Fibroblast of peridontal ligament (primary cell): ENCODE data around the gene IYD.

Source experiments
- DNase-seq: peaks from one replicate; pipeline ENCODE4 v3.0.0-alpha.2; 2010; ENCODE audit errors: extremely low read depth

IYD gene

DNA sequence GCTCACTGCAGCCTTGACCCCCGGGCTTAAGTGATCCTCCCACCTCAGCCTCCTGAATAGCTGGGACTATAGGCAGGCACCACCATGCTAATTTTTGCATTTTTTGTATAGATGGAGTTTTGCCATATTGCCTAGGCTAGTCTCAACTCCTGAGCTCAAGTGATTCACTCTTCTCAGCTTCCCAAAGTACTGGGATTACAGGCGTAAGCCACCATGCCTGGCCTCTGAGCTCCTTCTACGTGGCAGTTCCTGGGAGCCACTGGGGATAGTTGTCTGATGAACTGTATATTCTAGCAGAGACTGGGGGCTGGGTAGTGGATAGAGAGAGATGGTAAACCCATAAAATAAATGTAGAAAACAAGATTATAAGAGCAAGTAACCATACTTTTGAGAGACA, 26.1 kb downstream of the IYD start:
- no peak for DNase-seq

DNA sequence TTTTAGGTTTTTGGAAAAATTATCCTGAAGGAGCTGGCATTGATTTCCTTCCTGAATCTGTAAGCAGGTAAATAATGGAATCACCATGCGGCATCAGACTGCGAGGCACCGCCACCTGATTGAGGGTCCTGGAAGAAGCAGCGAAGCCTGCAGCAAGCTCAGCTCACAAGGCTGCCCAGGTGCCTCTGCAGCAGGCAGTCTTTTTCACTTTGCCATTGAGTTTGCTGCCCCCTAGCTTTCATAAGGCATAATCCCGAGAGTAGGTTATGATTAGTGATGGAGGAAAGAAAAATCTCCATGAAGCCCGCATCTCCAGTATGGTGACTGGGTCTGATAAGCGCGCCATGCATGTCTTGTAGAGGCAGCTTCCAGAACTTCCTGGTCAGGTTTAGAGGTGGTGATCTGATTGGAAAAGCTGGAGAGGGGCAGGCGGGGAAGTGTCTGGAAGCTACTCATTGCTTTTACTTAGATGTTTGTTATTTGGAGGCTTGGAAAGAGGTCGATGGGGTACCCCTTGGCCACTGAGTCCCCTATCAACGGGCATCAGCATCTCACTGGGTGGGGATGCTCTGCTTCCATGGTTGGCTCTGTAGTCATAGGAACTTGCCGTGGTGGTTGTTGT, 26.7 kb downstream of the IYD start:
- peak; percentile 43 for DNase-seq

- DNase-seq, result peak; percentile 52
Observed at GRCh38 chr6:150403458-150404246, 34.8 kb downstream of the IYD start.

DNA sequence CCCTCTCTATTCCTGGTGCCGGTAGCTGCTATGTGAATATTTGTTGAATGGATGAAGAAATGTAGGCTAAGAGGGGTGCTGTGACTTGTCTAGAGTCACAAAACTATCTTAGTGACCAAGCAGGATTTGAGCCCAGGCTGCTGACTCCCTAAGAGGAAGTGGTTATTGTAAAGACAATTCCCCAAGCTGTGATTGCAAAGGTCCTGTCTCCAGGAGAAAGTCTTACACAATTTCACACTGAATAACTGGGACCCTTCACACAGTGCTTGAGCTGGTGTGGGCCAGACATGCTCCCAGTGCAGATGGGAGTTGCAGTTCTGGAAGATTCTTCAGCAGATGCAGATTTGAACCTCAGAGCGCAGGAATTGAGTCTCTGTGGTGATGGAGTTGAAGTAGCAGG, 38.1 kb downstream of the IYD start:
- no peak for DNase-seq

DNA sequence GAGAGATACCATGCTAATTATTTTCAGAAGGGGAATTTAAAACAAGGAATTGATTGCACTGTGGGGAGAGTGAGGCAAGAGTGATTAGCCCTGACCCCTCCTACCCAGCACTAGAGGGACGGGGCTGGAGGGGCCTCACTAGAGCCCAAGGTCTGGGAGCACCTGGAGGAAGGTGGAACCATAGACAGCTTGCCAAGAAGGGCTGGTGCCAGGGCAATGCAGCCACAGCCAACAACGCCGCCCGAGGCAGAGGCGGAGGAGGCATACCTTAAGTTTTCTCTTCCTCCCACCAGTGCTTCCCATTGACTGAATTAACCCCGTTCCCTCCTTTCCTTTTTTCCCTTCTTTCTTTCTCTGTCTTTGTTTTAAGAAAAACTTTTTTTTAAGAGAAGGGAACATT, 40.0 kb downstream of the IYD start:
- DNase-seq, result no peak

DNA sequence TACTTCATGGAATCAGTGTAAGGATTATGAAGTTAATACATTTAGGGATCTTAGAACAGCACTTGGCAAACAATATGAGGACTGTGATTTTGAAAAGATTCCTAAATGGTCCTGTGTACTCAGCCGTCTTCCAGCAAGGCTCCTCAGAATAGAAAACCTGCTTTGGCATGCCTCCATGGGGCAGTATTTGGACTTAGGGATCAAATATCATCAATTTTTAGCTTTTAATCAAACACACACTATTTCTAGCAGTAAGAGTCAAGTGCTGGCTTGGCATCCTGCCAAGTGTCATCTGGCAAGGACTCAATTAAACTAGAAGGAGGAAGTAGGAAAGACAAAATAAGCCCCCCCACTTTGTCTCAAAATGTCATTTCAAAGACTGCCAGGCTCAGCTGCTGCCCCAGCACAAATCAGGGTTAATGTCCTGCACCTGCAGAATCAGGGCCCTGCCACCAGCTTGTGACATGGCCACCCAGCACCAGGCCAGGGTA, 40.8 kb downstream of the IYD start:
- peak; percentile 1 for DNase-seq

DNA sequence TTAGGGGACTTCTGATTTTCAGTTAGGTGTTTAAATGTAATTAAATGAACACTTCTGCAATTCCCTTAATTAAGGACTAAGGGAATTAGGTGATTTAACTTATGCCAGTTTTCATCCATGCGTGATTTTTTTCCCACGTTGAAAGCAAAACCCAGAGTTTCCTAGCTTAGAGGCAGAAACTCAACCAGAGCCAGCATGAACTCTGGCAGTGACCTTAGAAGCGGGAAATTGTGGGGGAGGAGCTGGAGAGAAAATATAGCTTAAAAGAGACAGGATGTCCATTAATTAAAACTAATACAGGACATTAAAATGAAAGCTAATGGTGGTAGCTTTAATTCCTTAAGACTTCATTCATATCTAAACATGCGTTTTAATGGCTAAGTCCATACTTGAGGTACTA, 41.6 kb downstream of the IYD start:
- no peak for DNase-seq

GRCh38 chr6:150410906-150411305, 42.1 kb downstream of the IYD start:
- DNase-seq, result no peak

GRCh38 chr6:150412221-150412620, 43.4 kb downstream of the IYD start:
- peak; percentile 8 for DNase-seq

DNA sequence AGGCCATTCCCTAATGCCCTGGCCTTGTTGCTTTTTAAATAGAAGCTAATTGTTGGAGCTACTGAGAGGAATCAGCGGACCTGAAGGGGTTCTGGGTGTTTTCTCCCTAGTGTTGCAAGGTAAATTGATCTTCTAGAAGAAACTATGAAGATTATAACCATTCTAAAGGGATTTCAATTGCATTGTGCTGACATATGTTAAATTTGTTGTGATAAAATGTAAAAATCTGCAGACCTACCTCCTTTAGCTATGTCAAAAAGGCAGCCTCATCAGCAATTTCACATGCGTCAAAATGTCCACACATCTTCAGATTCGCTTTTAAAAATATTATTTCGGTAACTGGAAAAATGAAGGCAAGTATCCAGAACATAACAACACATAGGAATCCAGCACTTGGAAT, 44.4 kb downstream of the IYD start:
- DNase-seq, result no peak

DNA sequence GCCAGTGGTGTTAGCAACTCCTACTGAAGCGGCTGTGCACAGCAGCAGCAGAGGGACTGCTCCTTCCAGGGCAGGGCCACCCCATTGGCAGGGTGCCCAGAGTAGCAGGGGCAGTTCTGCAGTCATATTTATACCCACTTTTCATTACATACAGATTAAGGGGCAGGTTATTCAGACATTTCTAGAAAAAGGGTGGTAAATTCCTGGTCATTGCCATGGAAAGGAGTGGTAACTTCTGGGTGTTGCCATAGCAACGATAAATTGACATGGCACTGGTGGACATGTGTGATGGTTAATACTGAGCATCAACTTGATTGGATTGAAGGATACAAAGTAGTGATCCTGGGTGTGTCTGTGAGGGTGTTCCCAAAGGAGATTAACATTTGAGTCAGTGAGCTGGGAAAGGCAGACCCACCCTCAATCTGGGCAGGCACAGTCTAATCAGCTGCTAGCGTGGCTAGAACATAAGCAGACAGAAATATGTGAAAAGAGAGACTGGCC, 45.0 kb downstream of the IYD start:
- no peak for DNase-seq

- no peak for DNase-seq
Observed at GRCh38 chr6:150416128-150416527, 47.3 kb downstream of the IYD start.

- DNase-seq, result no peak
Observed at GRCh38 chr6:150417250-150417649, 48.4 kb downstream of the IYD start.

DNA sequence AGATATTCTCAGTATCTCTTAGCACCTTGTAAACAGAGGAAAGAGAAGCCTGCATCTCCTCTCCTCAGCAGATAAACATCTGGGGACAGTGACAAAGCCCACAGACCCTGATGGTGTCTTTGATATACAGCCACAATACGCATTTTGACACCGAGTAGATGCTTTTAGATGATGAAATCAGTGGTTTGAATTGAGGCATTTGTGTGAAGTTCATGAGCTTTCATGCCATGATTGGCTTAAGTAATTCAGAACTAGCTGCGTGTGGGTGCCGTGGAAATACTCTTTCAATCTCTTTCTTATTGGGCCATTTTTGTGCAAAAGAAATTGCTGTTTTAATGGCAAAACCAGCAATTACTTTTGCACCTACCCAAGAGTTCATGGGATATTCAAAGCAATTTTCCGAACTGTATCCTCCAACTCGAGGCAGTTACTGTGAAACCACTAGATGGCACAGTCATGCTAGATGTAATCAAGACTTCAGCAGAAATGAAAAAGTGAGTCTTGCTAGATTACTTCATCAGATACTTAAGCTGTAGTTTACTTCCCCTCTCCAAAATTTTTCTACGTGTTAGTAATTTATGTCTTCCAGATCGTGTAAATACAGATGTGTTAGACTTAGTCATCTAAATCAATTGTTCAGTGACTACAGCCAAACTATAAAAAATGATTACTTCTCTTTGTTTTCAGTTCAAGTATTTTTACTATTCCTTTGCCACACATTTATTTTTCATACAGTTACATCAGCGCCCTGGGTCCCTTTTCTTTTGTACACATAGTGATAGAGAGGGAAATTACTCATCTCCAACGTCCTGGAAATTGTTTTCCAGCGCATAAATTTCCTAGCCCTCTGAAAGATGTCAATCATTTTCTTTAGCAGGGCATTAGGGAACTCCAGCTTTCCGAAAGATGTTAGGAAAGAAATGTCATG, 49.4 kb downstream of the IYD start:
- peak; percentile 89 for DNase-seq

DNA sequence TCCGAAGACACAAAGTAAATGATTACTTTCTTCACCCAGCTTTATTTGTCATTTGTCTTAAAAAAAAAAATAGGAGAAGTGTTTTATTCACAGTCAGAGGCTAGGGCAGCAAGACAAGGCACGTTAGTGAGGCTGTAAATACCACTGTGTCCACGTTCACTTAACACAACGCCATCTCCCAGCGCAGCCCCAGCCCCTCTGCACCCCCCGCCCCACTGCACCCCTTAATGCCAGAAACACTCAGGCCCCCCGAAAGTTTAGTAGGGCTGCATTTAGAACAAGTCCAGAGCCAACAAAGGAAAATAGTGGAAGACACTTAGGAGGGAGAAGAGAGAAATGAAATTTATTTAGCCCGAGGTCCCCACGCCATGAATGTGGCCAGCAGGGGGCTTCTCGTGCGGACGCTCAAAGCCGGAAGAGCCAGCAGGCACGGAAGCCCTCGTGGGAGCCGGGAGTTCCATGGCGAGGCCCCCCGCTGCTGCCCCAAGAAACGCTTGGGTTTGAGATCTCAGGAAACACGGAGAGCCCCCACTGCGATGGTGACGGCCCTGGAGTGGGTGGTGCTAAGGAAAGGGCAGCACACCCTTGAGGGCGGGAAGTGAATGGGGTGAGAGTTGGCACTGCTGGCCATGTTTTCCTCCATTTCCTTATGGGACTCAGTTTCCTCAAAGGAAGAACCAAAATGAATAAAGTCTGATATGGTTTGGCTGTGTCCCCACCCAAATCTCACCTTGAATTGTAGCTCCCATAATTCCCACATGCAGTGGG, 50.2 kb downstream of the IYD start:
- DNase-seq, result peak; percentile 60

- DNase-seq, result no peak
Observed at GRCh38 chr6:150420428-150420827, 51.6 kb downstream of the IYD start.

DNA sequence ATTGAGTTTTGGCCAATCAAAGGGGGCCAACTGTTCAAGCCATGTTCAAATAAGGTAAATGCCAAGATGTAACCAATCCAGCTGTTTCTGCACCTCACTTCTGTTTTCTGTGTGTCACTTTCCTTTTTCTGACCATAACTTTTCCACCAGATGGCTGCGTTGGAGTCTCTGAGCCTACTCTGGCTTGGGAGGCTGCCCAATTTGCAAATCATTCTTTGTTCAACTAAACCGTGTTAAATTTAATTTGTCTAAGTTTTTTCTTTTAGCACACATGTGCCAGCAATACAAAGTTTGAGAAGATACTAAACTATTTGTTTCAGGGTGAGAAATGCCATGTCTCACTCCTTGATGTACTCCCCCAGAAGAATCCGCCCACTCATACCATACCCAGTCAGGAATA, 52.1 kb downstream of the IYD start:
- DNase-seq, result no peak

- DNase-seq, result no peak
Observed at GRCh38 chr6:150425508-150425907, 56.7 kb downstream of the IYD start.

GRCh38 chr6:150426198-150426597, 57.4 kb downstream of the IYD start:
- DNase-seq, result no peak

DNA sequence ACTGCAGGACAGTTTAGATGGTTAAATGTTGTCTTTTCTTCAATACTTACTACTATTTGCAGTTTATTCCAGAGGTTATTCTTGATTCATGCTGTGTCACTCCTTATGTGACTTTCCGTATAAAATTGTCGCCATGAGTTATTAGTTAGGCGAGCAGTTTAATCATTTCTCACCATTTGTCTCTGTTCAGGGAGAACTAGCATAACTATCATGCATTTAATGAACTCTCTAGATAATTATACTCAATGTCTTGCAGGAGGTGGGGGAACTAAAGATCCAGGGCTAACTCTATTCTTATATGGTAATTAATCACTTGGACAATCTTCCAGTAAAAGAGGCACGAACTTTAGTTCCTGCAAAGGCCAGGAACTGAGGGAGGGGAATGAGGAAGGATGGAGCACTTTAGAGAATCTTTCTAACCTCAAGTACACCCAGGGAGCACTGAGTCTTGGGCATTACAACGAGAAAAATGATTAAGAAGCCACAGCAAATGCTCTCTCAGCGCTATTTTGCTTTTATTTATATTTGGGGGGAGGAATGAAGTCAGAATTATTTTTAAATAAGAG, 58.3 kb downstream of the IYD start:
- DNase-seq, result no peak

- no peak for DNase-seq
Observed at GRCh38 chr6:150427843-150428242, 59.0 kb downstream of the IYD start.
